ENCODE results near the gene KLHL14.

The KLHL14 gene

GRCh38 chr18:32724071-32724749 is 48.6 kb downstream of the KLHL14 start:
- H3K4me3 ChIP-seq (ENCODE audit: low read depth, low read length), result no peak overlapping the region
- TF ChIP-seq MYC (IDR thresholded peaks at IDR 0.05; ENCODE audit: low read depth, low read length) (no peak), POLR2A (IDR thresholded peaks at IDR 0.05; ENCODE audit: extremely low read depth, insufficient read length) (no peak)
- TF ChIP-seq, protein P1, sequence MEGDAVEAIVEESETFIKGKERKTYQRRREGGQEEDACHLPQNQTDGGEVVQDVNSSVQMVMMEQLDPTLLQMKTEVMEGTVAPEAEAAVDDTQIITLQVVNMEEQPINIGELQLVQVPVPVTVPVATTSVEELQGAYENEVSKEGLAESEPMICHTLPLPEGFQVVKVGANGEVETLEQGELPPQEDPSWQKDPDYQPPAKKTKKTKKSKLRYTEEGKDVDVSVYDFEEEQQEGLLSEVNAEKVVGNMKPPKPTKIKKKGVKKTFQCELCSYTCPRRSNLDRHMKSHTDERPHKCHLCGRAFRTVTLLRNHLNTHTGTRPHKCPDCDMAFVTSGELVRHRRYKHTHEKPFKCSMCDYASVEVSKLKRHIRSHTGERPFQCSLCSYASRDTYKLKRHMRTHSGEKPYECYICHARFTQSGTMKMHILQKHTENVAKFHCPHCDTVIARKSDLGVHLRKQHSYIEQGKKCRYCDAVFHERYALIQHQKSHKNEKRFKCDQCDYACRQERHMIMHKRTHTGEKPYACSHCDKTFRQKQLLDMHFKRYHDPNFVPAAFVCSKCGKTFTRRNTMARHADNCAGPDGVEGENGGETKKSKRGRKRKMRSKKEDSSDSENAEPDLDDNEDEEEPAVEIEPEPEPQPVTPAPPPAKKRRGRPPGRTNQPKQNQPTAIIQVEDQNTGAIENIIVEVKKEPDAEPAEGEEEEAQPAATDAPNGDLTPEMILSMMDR (IDR thresholded peaks at IDR 0.05; ENCODE audit: low read depth, low read length), result no peak
- TF ChIP-seq, protein P2, sequence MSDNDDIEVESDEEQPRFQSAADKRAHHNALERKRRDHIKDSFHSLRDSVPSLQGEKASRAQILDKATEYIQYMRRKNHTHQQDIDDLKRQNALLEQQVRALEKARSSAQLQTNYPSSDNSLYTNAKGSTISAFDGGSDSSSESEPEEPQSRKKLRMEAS (IDR thresholded peaks at IDR 0.05; ENCODE audit: low read depth, low read length), result no peak
- no peak for DNase-seq (ENCODE audit: low read depth)

DNA sequence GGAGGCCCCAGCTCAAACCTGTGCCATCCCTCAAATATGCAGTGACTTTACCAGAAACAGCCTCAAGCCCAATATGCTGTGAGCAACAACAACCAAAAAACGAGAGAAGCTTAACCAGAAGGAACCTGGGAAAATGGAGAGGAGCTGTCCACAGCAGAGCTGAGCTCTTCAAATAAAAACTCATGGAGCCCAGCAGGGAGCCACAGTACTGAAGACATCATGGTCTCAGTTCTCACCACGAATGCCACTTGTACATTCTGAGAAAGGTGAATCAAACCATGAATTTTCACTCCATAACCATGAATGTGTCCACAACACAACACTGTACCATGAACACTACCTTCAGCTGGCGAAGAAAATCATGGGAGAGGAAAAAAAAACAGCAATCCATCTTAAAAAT is 50.5 kb downstream of the KLHL14 start:
- DNase-seq (ENCODE audit: low read depth), result no peak

DNA sequence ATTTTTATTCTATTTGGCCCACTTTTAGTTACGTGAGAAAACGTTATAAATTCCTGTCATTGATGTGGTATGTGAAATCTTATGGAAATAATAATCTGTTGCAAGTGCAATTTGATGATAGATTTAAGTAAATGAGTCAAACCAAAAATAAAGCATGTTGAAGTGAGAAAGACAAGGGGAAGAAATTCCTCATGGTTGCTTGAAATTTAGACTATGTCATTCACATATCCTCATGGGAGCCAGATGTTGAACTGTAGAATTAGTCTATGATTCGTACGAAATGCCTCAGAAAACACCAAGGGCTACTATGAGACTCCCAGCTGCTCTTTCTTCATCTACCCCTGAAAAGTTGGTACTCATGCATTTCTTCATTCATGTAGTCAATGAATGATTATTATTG is 55.7 kb downstream of the KLHL14 start:
- TF ChIP-seq, protein P2 (IDR thresholded peaks at IDR 0.05; ENCODE audit: low read depth, low read length), result no peak
- TF ChIP-seq MYC (IDR thresholded peaks at IDR 0.05; ENCODE audit: low read depth, low read length) (no peak), POLR2A (IDR thresholded peaks at IDR 0.05; ENCODE audit: extremely low read depth, insufficient read length) (no peak)
- TF ChIP-seq, protein P1 (IDR thresholded peaks at IDR 0.05; ENCODE audit: low read depth, low read length), result no peak
- no peak overlapping the region for H3K4me3 ChIP-seq (ENCODE audit: low read depth, low read length)
- DNase-seq (ENCODE audit: low read depth), result no peak

More for the DNA sequence above, 50.5 kb downstream of the KLHL14 start:
- no peak overlapping the region for H3K4me3 ChIP-seq (ENCODE audit: low read depth, low read length)
- TF ChIP-seq, protein P2 (IDR thresholded peaks at IDR 0.05; ENCODE audit: low read depth, low read length), result no peak
- TF ChIP-seq POLR2A (IDR thresholded peaks at IDR 0.05; ENCODE audit: extremely low read depth, insufficient read length), result no peak
- no peak for TF ChIP-seq MYC (IDR thresholded peaks at IDR 0.05; ENCODE audit: low read depth, low read length)
- TF ChIP-seq, protein P1 (IDR thresholded peaks at IDR 0.05; ENCODE audit: low read depth, low read length), result no peak

DNA sequence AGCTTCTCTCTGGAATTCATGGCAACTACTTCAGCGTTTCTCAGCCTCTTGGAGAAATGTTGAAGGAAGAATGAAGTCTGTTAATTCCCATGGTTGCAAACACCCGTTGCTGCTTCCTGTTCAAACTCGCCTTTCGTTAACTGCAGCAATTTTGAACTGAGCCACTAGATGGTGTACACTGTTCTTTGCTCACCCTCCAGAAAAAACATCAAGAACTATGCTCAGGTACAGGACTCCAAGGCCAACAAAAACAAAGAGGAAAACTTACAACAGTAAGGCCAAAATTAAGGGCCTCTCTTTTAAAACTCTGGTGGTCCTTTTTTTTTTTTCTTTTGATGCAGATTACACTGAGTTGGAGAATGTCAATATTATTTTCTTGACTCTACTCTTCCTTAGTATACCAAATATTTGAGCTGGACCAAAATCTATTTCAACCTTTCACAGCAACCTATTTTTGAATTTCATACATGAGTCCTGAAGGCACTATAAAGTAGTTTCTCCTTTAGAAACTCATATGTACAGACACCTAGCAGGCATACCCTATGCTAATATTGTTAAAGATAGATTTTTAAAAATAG is 58.2 kb downstream of the KLHL14 start:
- H3K4me3 ChIP-seq (ENCODE audit: low read depth, low read length), result no peak overlapping the region
- TF ChIP-seq, protein P1 (IDR thresholded peaks at IDR 0.05; ENCODE audit: low read depth, low read length), result peak; percentile 66
- TF ChIP-seq MYC (IDR thresholded peaks at IDR 0.05; ENCODE audit: low read depth, low read length) (no peak), POLR2A (IDR thresholded peaks at IDR 0.05; ENCODE audit: extremely low read depth, insufficient read length) (no peak)
- TF ChIP-seq, protein P2 (IDR thresholded peaks at IDR 0.05; ENCODE audit: low read depth, low read length), result no peak
- DNase-seq (ENCODE audit: low read depth), result peak; percentile 69

DNA sequence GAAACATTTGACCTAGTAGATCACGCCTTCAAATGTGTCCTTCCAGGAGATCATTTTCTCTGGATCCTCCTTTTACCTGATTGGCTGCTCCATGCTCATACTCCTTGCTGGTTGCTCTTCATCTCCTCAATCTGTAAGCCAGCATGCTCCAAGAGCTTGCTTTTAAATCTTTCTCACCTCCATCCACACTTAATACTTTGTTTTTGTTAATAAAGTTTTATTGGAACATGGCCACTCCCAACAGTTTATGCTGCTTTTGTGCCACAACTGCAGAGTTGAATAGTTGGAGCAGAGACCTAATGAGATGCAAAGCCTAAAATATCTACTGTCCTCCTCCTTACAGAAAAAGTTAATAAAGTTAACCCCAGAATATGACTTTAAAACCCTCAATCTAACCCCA is 60.0 kb downstream of the KLHL14 start:
- DNase-seq (ENCODE audit: low read depth), result no peak
- no peak overlapping the region for H3K4me3 ChIP-seq (ENCODE audit: low read depth, low read length)
- no peak for TF ChIP-seq MYC (IDR thresholded peaks at IDR 0.05; ENCODE audit: low read depth, low read length)
- no peak for TF ChIP-seq POLR2A (IDR thresholded peaks at IDR 0.05; ENCODE audit: extremely low read depth, insufficient read length)
- TF ChIP-seq, protein P1 (IDR thresholded peaks at IDR 0.05; ENCODE audit: low read depth, low read length), result no peak
- TF ChIP-seq, protein P2 (IDR thresholded peaks at IDR 0.05; ENCODE audit: low read depth, low read length), result no peak
